EH (cell line): ENCODE results near the gene HMX3.
"Not testable (repeated sequence)": the region's sequence is repeated elsewhere in the genome, so short reads cannot be mapped to it uniquely, and the experiment has no call there.

ENCODE experiments used
- DNase-seq: peaks from one replicate; pipeline ENCODE4 v3.0.0-alpha.2; 2015; ENCODE audit warnings: low read depth

HMX3 gene

DNA sequence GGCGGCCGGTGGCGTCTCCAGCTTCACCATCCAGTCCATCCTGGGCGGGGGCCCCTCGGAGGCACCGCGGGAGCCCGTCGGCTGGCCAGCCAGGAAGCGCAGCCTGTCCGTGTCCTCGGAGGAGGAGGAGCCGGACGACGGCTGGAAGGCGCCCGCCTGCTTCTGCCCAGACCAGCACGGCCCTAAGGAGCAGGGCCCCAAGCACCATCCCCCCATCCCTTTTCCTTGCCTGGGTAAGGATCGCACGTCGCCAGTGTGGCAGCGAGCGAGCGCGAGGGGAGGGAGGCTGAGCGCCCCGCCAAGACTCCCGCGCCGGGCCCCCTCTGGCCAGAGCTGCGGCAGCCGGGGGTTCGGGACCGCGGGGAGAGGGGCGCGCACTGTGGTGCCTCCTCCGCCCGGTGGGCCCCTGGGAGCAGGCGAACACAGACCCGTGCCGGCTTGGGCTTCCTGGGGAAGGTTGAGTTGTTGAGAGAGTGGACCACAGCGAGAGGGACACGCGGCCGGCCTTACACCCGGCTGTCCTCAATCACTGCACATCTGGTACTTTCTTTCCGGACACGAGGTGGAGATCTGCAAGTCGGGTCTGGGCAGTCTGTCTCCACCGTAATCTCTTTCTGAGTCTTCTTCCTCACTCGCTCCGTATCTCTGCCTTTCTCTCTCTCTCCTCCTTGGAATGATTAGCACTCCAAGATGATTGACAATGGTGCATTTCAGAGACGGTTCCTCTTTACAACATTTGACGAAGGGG is 12.8 kb downstream of the HMX3 start:
- no peak for DNase-seq

DNA sequence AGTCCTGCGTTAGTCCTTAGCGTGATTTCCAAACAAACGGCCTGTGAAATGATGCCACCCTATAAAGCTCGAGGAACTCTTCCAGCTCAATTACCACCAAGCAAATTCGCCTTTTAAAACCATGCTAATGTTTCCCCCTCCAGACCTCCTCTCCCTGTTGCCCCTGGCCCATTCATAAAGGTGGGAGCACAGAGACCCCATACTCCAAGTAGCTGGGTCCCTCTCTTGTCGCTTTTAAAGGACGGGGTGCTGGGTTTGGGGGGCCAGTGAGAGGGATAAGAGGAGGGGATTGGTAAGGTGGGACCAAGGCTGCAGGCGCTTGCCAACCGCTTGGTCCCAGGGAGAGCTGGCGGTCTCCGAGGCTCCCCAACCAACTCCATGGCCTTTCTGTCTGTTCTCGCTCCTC is 13.4 kb downstream of the HMX3 start:
- DNase-seq: no peak

DNA sequence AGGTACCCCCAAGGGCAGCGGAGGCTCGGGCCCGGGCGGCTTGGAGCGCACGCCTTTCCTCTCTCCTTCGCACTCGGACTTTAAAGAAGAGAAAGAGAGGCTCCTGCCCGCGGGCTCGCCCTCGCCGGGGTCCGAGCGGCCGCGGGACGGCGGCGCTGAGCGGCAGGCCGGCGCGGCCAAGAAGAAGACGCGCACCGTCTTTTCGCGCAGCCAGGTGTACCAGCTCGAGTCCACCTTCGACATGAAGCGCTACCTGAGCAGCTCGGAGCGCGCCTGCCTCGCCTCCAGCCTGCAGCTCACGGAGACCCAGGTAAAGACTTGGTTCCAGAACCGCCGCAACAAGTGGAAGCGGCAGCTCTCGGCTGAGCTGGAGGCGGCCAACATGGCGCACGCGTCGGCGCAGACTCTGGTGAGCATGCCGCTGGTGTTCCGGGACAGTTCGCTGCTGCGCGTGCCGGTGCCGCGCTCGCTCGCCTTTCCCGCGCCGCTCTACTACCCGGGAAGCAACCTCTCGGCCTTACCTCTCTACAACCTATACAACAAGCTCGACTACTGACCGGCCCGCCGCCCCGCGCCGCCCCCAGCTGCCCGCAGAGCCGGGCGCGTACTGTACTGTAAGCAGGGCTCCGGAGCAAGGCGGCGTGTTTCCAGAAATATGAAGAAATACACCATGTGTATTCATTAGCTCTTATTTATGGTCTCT is 13.9 kb downstream of the HMX3 start:
- DNase-seq: peak; percentile 36

DNA sequence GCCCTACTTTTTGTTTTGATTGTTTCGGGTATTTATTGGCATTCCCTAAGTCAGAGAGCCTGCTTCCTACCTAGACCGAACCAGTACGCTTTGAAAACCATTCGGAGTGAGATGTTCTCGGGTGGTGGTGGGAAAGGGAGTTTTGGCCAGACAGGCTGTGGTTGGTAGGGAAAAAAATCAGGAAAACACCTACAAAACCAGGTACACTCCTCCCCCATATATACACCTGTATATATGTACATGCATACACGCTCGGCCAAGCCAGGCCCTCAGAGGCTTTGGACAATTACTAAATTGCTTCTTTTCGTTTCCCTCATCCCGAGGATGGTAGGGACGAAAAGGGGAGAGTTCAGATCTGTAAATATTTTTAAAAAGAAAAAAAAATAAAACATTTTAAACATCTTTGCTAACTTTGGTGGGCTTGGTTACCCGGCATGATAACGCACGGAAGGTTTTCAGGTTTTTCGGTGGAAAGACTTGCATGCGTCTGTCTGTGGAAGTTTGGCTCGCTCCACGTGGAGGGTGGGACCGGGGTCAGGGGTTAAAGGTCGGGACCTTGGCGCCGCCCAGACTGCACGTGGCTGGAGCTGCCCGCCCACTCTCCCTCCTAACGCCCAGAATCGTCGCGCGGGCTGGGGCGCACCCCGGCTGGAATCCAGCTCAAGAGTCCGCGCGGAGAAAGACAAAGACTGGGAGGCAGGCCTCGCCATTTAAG is 14.7 kb downstream of the HMX3 start:
- no peak for DNase-seq

DNA sequence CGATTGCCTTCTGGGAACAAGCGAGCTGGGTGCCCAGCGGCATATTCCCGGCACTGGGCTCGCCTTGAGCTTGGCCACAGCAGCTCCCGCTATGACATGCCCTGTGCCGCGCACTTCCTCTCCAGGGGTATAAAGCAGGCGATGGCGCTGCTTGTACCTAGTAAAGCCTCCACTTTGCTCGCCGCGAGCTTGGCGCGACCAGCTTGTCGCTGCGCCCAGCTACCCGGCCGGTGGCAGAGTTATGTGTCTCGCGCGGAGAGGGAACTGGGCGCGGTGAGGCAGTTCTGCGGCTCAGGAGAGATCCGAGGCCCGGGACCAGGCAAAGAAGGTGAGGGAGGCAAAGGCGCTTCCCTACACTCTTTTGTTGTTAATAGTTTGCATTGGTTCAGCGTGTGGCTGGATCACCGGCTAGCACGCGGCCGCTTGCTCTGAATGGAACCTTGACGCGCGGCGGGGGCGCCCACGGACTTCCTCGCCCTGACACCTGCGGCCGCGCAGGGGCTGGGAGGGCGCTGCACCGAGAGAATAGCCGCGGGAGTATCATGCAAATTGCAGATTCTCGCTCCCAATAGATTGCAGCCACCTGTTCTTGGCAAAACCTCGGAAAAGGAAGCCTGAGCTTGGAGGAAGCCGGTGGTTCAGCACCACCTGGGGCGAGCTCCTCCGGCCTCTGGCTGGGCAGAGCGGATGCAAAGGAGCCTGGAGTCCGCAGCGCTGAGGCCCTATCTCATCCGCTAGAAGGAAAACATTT is 15.4 kb downstream of the HMX3 start:
- peak; percentile 29 for DNase-seq

DNA sequence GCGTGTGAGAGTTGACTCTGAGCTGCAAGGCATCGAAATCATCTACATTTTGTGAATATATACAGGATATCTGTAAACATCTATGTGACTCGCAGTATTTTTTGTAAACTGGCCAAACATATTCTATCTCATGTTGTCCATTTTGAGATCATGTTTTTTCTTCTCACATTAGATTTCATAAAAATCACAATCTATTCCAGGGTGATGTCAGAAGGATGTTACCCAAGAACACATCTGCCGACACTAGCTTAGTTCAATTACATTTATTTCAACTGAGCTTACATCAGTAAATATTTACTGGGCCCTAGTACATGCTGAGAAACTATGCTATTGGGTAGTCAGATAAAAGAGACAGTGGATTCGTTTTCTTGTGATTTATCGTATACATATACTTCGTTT is 16.0 kb downstream of the HMX3 start:
- DNase-seq: no peak

DNA sequence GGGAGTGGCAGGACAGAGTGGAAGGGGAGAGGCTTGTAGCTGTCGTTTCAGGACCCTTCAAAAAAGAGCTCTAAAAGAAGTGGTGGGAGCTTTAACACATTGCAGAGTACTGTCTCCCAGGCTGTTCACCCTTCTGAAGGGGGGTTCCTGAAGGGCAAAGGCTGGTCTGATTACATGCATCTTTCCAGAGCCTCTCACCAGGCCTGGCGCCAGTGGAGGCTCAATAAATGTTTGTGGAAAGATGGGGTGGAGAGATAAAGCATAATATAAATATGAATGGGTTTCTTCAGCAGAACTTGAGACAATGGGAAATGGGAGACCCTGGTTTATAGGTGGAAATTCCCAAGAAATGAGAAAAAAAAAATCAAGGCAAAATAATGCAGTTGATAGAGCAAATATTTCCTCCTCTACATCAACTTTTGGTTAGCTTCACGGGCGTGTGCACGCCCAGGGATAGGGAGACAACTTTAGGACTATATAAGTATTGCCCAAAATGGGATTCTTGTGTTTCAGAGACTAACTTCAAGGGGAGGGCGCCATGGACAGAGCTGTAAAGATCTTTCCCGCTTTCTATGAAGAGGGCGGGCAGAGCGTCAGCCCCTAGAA is 17.8 kb downstream of the HMX3 start:
- no peak for DNase-seq

DNA sequence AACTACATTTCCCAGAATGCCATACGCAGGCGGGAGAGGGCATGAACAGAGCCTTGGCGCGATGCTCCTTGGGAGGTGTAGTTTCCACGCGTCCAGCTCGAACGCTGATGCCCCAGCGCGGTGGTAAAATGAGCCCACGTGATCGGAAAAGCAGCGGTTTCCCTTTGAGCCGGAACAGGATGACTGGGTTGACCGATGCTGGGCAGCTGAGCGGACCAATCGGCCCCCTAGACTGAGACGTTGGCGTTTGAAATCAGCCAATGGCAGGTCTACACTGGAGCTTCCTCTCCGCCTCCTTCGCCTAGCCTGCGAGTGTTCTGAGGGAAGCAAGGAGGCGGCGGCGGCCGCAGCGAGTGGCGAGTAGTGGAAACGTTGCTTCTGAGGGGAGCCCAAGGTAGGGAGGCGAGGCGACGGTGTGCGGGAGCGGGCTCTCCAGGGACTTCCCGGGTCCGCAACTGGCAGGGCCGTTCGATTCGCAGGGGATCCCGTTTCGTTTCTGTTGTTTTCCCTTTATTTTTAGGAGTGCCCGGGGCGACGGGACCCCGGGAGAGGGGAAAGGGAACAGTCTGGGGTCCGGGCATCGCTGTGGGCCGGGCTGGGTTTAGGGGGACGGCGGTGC is 18.4 kb downstream of the HMX3 start, which contains the start of gene BUB3:
Gene BUB3 (plus strand): TSS at position 311 of the 619 bp plus-strand sequence. CDS start 516 bp downstream, outside the sequence.
- DNase-seq: peak; percentile 100

DNA sequence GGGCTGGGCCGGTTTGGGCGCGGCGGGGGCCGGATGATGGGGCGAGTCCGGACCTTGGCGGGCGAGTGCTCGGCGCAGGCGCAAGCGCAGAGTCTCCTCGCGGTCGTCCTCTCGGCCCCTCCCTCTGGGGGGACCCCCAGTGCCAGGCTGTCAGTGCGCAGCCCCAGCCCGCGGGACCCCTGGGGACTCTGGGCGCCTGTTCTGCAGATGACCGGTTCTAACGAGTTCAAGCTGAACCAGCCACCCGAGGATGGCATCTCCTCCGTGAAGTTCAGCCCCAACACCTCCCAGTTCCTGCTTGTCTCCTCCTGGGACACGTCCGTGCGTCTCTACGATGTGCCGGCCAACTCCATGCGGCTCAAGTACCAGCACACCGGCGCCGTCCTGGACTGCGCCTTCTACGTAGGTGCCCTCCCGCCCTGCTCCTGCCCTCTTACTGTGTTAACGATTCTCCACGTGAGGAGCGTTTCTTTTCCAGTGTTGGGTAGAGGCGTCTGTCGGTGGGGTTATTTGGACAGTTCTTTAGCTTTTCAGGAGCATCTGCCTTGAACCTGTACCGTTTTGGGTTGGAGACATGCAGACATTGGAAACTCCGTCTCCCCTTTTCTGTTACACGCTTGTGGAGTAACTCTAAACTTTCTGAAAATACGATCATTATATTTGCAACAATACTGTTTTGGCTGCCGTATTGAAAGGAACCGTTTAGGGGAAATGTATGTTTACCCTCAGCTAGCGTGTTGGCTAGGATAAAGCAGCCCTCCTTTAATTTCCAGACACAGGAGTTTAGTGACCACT is 19.1 kb downstream of the HMX3 start:
- peak; percentile 64 for DNase-seq

DNA sequence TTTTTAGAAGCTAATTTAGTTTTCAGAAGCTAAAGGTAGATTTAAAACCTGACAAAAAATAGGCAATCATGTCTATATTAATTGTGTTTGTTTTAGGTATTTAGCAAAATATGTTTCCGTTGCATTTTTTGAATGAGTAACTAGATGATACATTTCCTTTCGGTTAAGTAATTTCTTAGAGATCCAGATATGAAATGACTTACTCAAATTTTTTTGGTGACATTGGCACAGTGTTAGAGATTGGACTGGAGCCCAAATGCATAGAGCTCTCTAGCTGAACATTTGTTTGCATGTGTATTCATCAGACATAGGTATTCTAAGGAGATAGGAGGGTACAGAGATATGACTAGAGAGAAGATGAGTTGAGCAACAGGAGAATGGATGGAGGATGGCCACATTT is 20.3 kb downstream of the HMX3 start:
- DNase-seq: peak; percentile 68

DNA sequence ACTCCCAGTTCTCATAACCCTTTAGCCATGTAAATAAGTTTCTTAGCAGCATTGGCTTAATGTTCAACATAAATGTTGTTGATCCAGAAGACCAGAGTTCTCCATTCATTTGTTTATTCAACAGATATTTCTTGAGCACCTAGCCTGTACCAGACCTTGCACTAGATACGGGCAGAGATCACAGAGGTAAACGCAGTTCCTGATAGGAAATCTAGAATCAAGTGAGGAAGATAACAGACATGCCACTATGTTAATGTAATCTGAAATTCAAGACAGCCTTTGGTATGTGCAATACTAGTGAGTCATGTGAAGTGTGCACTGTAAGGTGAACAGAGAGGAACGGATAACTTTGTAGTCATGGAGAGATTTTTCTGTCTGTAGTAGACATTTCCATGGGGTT is 21.4 kb downstream of the HMX3 start:
- DNase-seq: peak; percentile 61

DNA sequence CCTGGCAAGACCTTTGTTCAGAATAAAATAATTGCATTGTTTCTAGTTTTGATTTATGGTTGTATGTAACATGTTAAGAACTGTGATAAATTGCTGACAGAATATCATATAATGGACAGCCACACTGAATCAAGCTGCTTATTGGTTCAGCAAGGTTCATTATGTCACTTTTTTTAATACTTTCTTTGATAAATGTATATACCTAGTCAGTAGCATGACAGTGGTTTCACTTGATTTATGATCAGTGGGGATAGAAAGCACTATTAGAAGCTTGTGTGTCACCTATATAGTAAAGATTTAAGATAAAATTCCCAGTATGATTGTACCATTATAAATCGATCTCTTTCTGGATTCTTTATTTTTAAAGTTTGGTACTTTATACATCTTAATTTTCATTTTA is 22.9 kb downstream of the HMX3 start:
- DNase-seq: no peak

DNA sequence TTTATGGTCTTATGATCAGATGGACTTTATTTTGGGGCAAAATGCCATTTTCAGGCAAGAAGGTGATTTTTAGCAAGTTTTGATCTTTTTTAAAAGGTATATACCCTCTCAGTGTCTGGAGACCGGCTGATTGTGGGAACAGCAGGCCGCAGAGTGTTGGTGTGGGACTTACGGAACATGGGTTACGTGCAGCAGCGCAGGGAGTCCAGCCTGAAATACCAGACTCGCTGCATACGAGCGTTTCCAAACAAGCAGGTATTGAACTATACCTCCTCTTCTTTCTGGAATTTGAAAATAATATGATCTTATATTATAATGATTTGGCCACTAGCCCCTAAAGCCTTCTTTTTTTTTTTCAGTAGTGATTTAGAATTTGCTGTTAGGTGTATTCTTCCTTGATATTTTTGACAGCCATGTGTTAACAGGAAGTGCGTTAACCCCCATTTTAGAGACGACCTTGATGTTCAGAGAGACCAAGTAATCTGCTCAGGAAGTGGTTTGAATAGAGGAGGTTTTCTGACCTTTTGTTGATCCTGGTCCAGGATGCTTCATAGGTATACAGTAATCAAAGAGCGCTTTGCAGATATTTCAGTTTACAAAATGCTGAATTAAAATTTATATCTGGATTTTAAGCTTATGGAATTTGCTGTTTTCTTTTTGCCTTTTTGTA is 24.7 kb downstream of the HMX3 start:
- no peak for DNase-seq

DNA sequence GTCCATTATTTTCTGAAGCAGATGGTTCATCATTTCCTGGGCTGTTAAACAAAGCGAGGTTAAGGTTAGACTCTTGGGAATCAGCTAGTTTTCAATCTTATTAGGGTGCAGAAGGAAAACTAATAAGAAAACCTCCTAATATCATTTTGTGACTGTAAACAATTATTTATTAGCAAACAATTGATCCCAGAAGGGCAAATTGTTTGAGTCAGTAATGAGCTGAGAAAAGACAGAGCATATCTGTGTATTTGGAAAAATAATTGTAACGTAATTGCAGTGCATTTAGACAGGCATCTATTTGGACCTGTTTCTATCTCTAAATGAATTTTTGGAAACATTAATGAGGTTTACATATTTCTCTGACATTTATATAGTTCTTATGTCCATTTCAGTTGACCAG is 28.5 kb downstream of the HMX3 start:
- no peak for DNase-seq

DNA sequence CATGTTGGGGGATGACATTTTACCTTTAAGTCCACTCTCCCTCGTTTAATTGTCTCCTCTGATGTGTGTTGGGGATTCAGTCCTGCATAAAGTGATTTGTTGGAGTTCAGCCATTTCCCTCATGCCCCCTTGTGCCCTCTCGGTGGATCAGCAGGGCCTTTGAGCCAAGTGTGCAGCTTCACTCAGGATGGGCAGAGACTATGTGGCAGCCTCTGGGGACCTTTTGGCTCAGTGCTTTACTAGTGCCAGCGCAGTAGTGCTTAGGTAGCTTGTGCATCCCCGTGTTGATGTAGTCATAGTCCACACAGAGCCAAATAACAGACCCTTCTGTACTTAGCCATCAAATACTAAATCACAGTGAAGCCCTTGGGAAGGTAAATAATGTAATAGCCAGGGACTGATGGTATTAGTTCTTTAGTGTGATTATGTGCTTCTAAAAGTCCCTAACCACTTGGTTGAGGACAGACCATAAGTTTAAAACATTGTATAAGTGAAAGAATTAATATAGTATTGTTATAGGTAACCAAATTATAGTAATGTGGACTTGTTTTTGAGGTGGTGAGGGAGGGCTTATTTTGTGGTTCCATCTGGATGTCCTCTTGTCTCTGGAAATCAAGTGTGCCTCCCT is 29.8 kb downstream of the HMX3 start:
- DNase-seq: no peak

DNA sequence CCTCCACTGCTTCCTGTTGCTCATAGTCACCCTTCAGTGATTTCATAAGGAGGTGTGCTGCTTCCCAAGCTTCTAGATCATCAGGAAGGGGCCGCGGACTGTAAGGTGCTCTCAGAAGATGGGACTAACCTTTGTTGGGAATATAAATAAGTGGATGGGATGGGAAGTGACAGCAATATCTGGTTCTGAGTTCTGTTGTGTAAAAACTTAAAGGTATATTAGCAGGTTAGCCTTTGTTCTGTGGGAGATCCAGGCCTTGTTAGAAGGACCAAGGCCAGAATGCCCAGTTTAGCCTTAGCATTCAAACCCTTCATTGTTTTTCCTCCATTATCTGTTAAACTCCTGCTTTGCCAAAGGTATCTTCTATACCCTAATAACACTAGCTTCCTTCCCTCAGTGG is 30.8 kb downstream of the HMX3 start:
- DNase-seq: no peak

DNA sequence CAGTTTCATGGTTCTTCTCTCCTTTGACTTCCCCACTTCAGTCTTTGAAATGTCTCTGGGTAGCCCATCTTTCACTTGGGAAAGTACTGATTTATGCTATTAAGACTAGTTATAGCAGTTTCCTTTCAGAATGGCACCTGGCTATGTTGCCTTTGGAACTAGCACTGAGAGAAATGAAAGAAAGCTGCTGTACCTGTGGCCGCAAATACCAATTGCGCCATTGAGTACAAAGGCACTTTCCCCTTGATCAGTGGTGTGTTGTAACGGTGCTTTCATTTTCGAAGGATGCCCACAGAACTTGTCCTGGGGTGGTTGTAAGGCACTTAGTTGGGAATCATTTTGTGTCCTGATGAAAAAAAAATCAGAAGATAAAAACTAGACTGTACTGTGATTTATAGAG is 35.2 kb downstream of the HMX3 start:
- no peak for DNase-seq

DNA sequence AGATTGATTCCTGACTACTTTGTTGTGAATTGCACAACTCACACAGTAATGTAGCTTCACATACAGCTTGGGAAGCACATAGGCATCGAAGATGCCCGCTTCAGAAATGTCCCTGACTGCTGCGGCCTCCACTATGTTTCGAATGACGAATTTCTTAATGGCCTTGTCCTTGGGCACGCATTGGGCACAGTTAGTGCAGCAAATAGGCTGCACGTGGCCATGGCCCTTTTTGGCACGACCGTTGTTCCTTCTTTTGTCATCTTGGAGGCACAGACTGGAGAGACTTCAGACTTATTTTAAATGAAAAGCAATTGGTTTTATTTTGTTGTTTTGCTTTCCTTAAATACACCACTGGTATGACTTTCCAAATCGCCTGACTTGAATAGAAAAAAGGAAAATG is 35.8 kb downstream of the HMX3 start:
- DNase-seq: not testable (repeated sequence)
